K562 (cell line): ENCODE data around the gene FSCN2. TPM values are rescaled to one million over a fixed set of nuclear protein-coding genes. Genes with fewer than 3 reads are reported as not detected.

Experiments
- ATAC-seq: fragments of 200-7000 bp; cut with Tn5 transposase; 3 replicates; pipeline ENCODE4 v1.9.1; 2020; ENCODE audit warnings: moderate library complexity
- Bru-seq: library from RNA; stranded (reverse); fragments of 400-500 nt; gene quantifications from one replicate; lab custom pipeline; 2021; lab: Mats Ljungman, UMichigan
- BruChase-seq, 2 experiments: library from RNA; stranded (reverse); fragments of 400-500 nt; gene quantifications; one replicate each; lab custom pipeline; 2021; lab: Mats Ljungman, UMichigan
- BruUV-seq: library from RNA; stranded (reverse); fragments of 400-500 nt; replicated peaks from 2 replicates; lab custom pipeline; 2021; lab: Mats Ljungman, UMichigan
- CTCF ChIA-PET: fragments of 300-600 bp; formaldehyde crosslinking; extraction: SDS; loops from one replicate; lab custom pipeline; 2021; ENCODE audit warnings: low intra/inter-chr PET ratio; lab: Yijun Ruan, JAX
- POLR2A ChIA-PET: fragments of 300-600, 350-650 bp; sonication (Branson Sonifier 250); formaldehyde crosslinking; extraction: SDS; loops from one replicate; lab custom pipeline; 2021; ENCODE audit warnings: antibody characterized with exemption, inconsistent platforms; lab: Yijun Ruan, JAX
- DNase-seq, 4 experiments: peaks; one replicate each; pipeline versions ENCODE4 v3.0.0 to v3.0.0-alpha.2; 2011 to 2018; ENCODE audit warnings: low spot score in 3 of 4, mixed read lengths in 3 of 4; ENCODE audit errors: extremely low read depth in 1 of 4
- FAIRE-seq: peaks from 2 replicates; lab custom pipeline; 2011; peaks lifted over from hg19 to GRCh38; lab: Jason Lieb, UNC
- H2AFZ ChIP-seq: 2 replicates; pipeline ENCODE4 v1.6.0; 2011; ENCODE audit warnings: low read depth, low read length, control low read depth, inconsistent platforms
- H3K27ac ChIP-seq: fragments of 200-600 bp; 3 replicates; pipeline ENCODE4 v1.8.0; 2011; ENCODE audit warnings: low read depth, mild to moderate bottlenecking, control low read depth, inconsistent platforms, low read length, moderate library complexity, mixed read lengths; ENCODE audit errors: extremely low read depth
- H3K27me3 ChIP-seq, 2 experiments: fragments of 300-600 bp in 1 of 2; 2 replicates in 1 of 2; 3 replicates in 1 of 2; pipeline versions ENCODE4 v1.6.0 to v1.8.0; 2011; ENCODE audit warnings: inconsistent platforms in 2 of 2, low read length in 2 of 2, mild to moderate bottlenecking in 1 of 2, mixed read lengths in 1 of 2, moderate library complexity in 1 of 2; ENCODE audit not compliant: control insufficient read depth in 2 of 2, insufficient read depth in 2 of 2
- H3K36me3 ChIP-seq: fragments of 300-600 bp; 3 replicates; pipeline ENCODE4 v1.8.0; 2011; ENCODE audit warnings: mild to moderate bottlenecking, low read length, inconsistent platforms; ENCODE audit not compliant: control insufficient read depth, insufficient read depth
- H3K4me1 ChIP-seq, 2 experiments: fragments of 200-600 bp in 1 of 2; replicated peaks in 1 of 2; 2 replicates in 1 of 2; 3 replicates in 1 of 2; pipeline versions ENCODE4 v1.5.1 to v1.8.0; 2011; ENCODE audit warnings: inconsistent platforms in 2 of 2, low read length in 2 of 2, mild to moderate bottlenecking in 1 of 2, mixed read lengths in 1 of 2, moderate library complexity in 1 of 2; ENCODE audit not compliant: control insufficient read depth in 2 of 2, insufficient read depth in 2 of 2
- H3K4me2 ChIP-seq: 2 replicates; pipeline ENCODE4 v1.6.1; 2011; ENCODE audit warnings: low read length, control low read depth, inconsistent platforms, mixed read lengths; ENCODE audit not compliant: insufficient read depth
- H3K4me3 ChIP-seq: fragments of 200-600 bp; sonication (generic), shearing (Covaris generic); 2 replicates; pipeline ENCODE4 v1.5.1; 2016; ENCODE audit warnings: control low read depth, inconsistent platforms
- H3K79me2 ChIP-seq: fragments of 200-600 bp; 3 replicates; pipeline ENCODE4 v1.8.0; 2011; ENCODE audit warnings: low read length, inconsistent platforms; ENCODE audit not compliant: control insufficient read depth, insufficient read depth
- H3K9ac ChIP-seq, 2 experiments: 2 replicates each; pipeline versions ENCODE4 v1.6.0 to v1.6.1; 2011; ENCODE audit warnings: low read depth in 2 of 2, low read length in 2 of 2, control low read depth in 1 of 2, inconsistent platforms in 1 of 2, mild to moderate bottlenecking in 1 of 2, mixed read lengths in 1 of 2; ENCODE audit not compliant: insufficient read depth in 1 of 2
- H3K9me1 ChIP-seq: one replicate; pipeline ENCODE4 v1.6.0; 2011; ENCODE audit warnings: inconsistent platforms, mild to moderate bottlenecking, low read length, moderate library complexity; ENCODE audit not compliant: control insufficient read depth, insufficient read depth
- H3K9me3 ChIP-seq: replicated peaks from 2 replicates; pipeline ENCODE4 v1.5.1; 2011; ENCODE audit warnings: low read depth, low read length, inconsistent platforms; ENCODE audit not compliant: control insufficient read depth, insufficient read depth
- H4K20me1 ChIP-seq: replicated peaks from 2 replicates; pipeline ENCODE4 v1.6.1; 2011; ENCODE audit warnings: low read length, inconsistent platforms, mixed read lengths; ENCODE audit not compliant: control insufficient read depth, insufficient read depth
- TFAP4 ChIP-seq: sonication (generic); formaldehyde crosslinking; IDR thresholded peaks from 2 replicates; pipeline ENCODE4 v1.8.0; 2022; ENCODE audit warnings: missing genetic modification reagents, mild to moderate bottlenecking, moderate library complexity, borderline replicate concordance
- WGBS: fragments of 100-300 bp; shearing (Covaris generic); methylation state at CpG from one replicate; pipeline ENCODE4 v1.1.6; 2016; ENCODE audit warnings: low coverage, mixed read lengths; ENCODE audit not compliant: insufficient coverage; ENCODE audit errors: missing lambda C conversion rate; 5-methylcytosine and 5-hydroxymethylcytosine counted together
- in situ Hi-C: fragments of 300-500 bp; cut with MboI; formaldehyde crosslinking; loops from 4 replicates; pipeline ENCODE4 v1.15.0; 2018; ENCODE audit warnings: inconsistent platforms, mixed read lengths
- intact Hi-C: fragments of 100-400 bp; cut with micrococcal nuclease; formaldehyde crosslinking; loops from 2 replicates; pipeline ENCODE4 v1.14.2; 2022
- long read RNA-seq, 3 experiments: library from polyadenylated mRNA in 2 of 3; library from RNA in 1 of 3; unstranded in 2 of 3; stranded (forward) in 1 of 3; transcript quantifications; one replicate each; pipeline ENCODE4 v2.0.0, GENCODE V29; 2019 to 2022
- polyA minus RNA-seq, 3 experiments: library from RNA; depleted of rRNA, polyadenylated mRNA; stranded (reverse); fragments of >200 nt; gene quantifications; 2 replicates each; pipeline ENCODE4 v1.2.3, GENCODE V29; 2011
- polyA plus RNA-seq, 8 experiments: library from polyadenylated mRNA; depleted of rRNA in 4 of 8; stranded (reverse) in 5 of 8; unstranded in 3 of 8; fragments of >200 nt; fragmentation: Nextera tagmentation in 2 of 8; fragmentation: Illumina TruSeq in 1 of 8; extraction: Ambion mirVana in 2 of 8; extraction: Trizol in 1 of 8; gene quantifications; 2 replicates each; pipeline versions ENCODE4 v1.2.1 to v1.2.3, GENCODE V29; 2011 to 2014; ENCODE audit warnings: inconsistent platforms in 1 of 8, missing spikeins in 1 of 8
- total RNA-seq, 7 experiments: library from RNA; depleted of rRNA in 6 of 7; stranded (reverse); fragments of >200 nt in 6 of 7; fragmentation: Illumina TruSeq in 2 of 7; extraction: Trizol in 2 of 7; gene quantifications; 2 replicates each; pipeline versions ENCODE4 v1.2.1 to v1.2.3, GENCODE V29; 2011 to 2021; ENCODE audit warnings: low replicate concordance in 1 of 7

The FSCN2 gene, protein sequence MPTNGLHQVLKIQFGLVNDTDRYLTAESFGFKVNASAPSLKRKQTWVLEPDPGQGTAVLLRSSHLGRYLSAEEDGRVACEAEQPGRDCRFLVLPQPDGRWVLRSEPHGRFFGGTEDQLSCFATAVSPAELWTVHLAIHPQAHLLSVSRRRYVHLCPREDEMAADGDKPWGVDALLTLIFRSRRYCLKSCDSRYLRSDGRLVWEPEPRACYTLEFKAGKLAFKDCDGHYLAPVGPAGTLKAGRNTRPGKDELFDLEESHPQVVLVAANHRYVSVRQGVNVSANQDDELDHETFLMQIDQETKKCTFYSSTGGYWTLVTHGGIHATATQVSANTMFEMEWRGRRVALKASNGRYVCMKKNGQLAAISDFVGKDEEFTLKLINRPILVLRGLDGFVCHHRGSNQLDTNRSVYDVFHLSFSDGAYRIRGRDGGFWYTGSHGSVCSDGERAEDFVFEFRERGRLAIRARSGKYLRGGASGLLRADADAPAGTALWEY
- 0.23 TPM in 1 of 2 replicates, not detected in the other for total RNA-seq (2011; cell fraction: chromatin; rRNA removed; ENCODE audit: low replicate concordance)
- 0.26 and 0.33 TPM in 2 replicates for total RNA-seq (2011; cell fraction: nucleolus; rRNA removed)
- total RNA-seq (2011; cell fraction: nucleoplasm; rRNA removed) = 0.37 TPM in 1 of 2 replicates, not detected in the other
- total RNA-seq (2014; rRNA removed) (not detected in 2 replicates), total RNA-seq (2014; rRNA removed; fragmentation: Illumina TruSeq; extraction: Trizol) (not detected in 2 replicates), total RNA-seq (2015; rRNA removed; fragmentation: Illumina TruSeq; extraction: Trizol) (not detected in 2 replicates), total RNA-seq (2021) (not detected in 2 replicates), polyA plus RNA-seq (2011; rRNA removed) (not detected in 2 replicates), polyA plus RNA-seq (2014; fragmentation: Illumina TruSeq; extraction: Trizol) (not detected in 2 replicates), polyA plus RNA-seq (2014; fragmentation: Nextera tagmentation; extraction: Ambion mirVana) (not detected), polyA plus RNA-seq (2014; rRNA removed) (0.08 TPM in 1 of 2 replicates, not detected in the other), polyA minus RNA-seq (2011; rRNA and poly(A)+ RNA removed) (not detected in 2 replicates), Bru-seq, nascent RNA (percentile 24 among the genes with signal in this experiment), BruChase-seq, experiment 1, labeled RNA remaining after a 2-hour chase (percentile 9 among the genes with signal in this experiment), BruChase-seq, experiment 2, labeled RNA remaining after a 6-hour chase (percentile 14 among the genes with signal in this experiment)
- not detected in 2 replicates for polyA plus RNA-seq (2011; cell fraction: cytosol; rRNA removed)
- polyA plus RNA-seq (2011; cell fraction: nucleus; rRNA removed) = 0.14 TPM in 1 of 2 replicates, not detected in the other
- 0.25 and 0.30 TPM in 2 replicates for polyA plus RNA-seq (2012)
- not detected in 2 replicates for polyA minus RNA-seq (2011; cell fraction: cytosol; rRNA and poly(A)+ RNA removed)
- 0.13 TPM in 1 of 2 replicates, not detected in the other for polyA minus RNA-seq (2011; cell fraction: nucleus; rRNA and poly(A)+ RNA removed)
- long read RNA-seq, experiment 1, partial matches to known transcripts = 0 of 1 reads
- long read RNA-seq, experiment 1, other reads (novel, unspliced or antisense) = 1 of 1 reads
- long read RNA-seq, experiment 2 = 0 reads
- long read RNA-seq, experiment 3 = 0 reads

DNA sequence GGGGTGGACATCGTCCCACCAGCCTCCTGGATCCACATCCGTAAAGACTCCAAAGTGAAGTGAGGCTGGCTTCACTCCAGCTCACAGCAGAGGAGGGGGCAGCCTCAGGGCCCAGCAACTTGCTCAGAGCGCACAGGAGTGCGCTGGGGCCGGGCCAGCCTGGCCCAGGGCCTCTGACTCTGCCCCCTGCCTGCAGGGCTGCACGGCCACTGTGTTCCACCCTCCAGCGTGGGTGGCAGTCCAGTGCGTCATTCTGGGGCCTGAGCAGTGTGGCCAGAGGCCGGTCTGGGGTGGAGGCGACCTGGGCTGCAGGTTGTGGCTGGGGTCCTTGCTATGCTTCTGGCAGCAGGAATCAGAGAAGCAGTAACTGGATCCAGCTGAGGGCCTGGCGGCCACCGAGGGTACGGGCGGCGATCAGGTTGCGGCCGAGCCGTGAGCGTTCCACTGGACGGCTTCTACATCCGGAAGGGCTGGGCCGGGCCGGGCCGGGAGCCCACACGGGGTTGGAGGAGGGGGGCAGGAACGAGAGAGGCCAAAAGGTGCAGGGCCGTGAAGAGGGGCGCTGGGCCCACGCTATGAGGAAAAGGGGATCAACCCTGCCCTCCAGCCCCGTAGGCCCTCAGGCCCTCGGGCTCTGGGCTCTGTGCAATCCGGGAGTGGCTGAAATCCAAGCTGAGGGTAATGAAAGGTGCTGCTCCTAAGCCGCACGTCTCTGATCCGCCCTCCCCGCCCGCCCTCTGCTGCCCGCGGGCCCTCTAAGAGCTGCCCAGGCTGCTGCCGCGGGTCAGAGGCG is at the start of gene FSCN2:
TSS of gene FSCN2 (plus strand) at position 787 of the 793 bp plus-strand sequence. CDS start 155 bp downstream, outside the sequence.
- ChIA-PET POLR2A (interaction anchor here (0.9 kb wide), 1 partner anchor 15 kb away, joined by 3 read pairs; the partner anchor contains the start of gene ACTG1), CTCF (no interaction called here)
- in situ Hi-C loops (no loop called here), intact Hi-C loops (no loop called here)
- no peak within 1 kb of the TSS for H3K27ac ChIP-seq
- H4K20me1 ChIP-seq = no peaks in the 10 kb centered on the region
- H3K9me1 ChIP-seq = no peaks in the 10 kb centered on the region
- H3K79me2 ChIP-seq = no peaks in the 10 kb centered on the region
- no peak within 1 kb of the TSS for H3K4me3 ChIP-seq
- ATAC-seq (peak; percentile 68), FAIRE-seq (no peak), DNase-seq (no peak)
- H2AFZ ChIP-seq = no peak within 1 kb of the TSS
- H3K4me2 ChIP-seq = no peak within 1 kb of the TSS
- H3K9me3 ChIP-seq = 0 out of 2 replicates have a peak, but pooled peaks cover 2% of the 10 kb centered on the region
- peak within 1 kb of the TSS in 1 of 2 experiments; percentile 78; a peak in 2 of 4 replicates for H3K9ac ChIP-seq
- no TSS peak for BruUV-seq
- peaks cover 0 to 64% of the 10 kb centered on the region in 2 experiments; a peak in 2 of 5 replicates for H3K4me1 ChIP-seq
- peaks cover 0 to 38% of the 10 kb centered on the region in 2 experiments; a peak in 3 of 5 replicates for H3K27me3 ChIP-seq
- no peaks in the 10 kb centered on the region for H3K36me3 ChIP-seq
- WGBS = 14% methylated on average over 34 of the region's 42 CpGs
- TF ChIP-seq TFAP4 (CRISPR knock-in tag) = 0 out of 2 replicates have a peak, but pooled peaks have one; percentile 7
